Activated CD4-positive, alpha-beta T cell treated with anti-CD3 and anti-CD28 coated beads, Interleukin-2, amount 10 ng/mL, durations not matched to agents 24 days and 14 days (primary cell): ENCODE data around the gene TNKS1BP1. TPM values are rescaled to one million over a fixed set of nuclear protein-coding genes. Genes with fewer than 3 reads are reported as not detected.
A peak's percentile ranks its signal among the peaks of the same experiment; 100 is the strongest.

Experiments used
- DNase-seq: peaks from one replicate; pipeline ENCODE4 v3.0.0; 2022
- H3K27ac Mint-ChIP-seq: one replicate; pipeline ENCODE4 v1.8.0; 2022; ENCODE audit warnings: mild to moderate bottlenecking, mixed read lengths
- H3K27me3 Mint-ChIP-seq: one replicate; pipeline ENCODE4 v1.8.0; 2022; ENCODE audit warnings: mixed read lengths
- H3K36me3 Mint-ChIP-seq: one replicate; pipeline ENCODE4 v1.8.0; 2022; ENCODE audit warnings: low read depth, mild to moderate bottlenecking, mixed read lengths
- H3K4me1 Mint-ChIP-seq: one replicate; pipeline ENCODE4 v1.8.0; 2021; ENCODE audit warnings: mixed read lengths
- H3K4me3 Mint-ChIP-seq: one replicate; pipeline ENCODE4 v1.8.0; 2022; ENCODE audit warnings: mild to moderate bottlenecking, moderate library complexity, mixed read lengths
- H3K9me3 Mint-ChIP-seq: one replicate; pipeline ENCODE4 v1.8.0; 2021; ENCODE audit warnings: mixed read lengths
- intact Hi-C: fragments of 100-400 bp; cut with micrococcal nuclease; formaldehyde crosslinking; loops from one replicate; pipeline ENCODE4 v1.15.1; 2023
- total RNA-seq: library from RNA; stranded (reverse); gene quantifications from 2 replicates; pipeline ENCODE4 v1.2.3, GENCODE V29; 2022

Gene TNKS1BP1
- total RNA-seq, 1 donor from 2014 or later: 24.2 TPM

DNA sequence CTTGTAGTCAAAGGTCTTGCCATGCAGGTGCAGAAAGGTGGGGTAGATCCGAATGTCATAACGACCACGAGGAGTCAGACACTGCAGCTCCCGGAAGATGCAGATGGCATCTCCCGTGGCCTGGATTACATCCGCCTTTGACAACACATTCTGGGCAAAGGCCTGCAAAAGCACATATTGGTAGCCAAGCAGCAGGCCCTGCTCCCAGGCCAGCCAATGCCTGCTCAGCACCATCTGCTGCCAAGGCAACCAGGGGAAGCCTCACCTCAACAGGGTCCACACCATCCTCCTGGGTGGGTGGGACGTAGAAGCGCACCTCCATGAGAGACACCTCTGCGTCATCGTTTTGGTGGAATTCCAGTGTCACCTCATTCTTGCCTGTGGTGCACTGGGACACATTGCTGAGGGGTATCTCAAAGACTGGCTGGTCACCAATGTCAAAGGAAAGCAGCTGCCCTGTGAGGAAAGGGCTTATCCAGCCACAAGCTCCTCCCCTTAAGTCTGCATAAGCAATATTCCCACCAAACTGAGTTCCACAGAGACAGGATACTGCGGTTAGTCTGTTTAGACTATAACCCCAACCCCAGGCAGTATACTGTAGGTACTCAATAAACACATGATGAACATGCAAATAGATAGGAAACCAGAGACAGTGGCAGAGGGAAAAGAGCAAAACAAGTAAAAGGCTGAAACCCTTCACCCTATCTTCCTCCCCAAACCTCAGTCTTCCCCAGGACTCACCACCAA, 8.1 kb upstream of the TNKS1BP1 start:
- DNase-seq: no peak
- Mint-ChIP-seq H3K27ac (no peak overlapping the region), H3K36me3 (peaks cover 65% of the 10 kb centered on the region), H3K9me3 (no peaks in the 10 kb centered on the region), H3K27me3 (no peaks in the 10 kb centered on the region), H3K4me1 (peaks cover 42% of the 10 kb centered on the region), H3K4me3 (no peak overlapping the region)
- intact Hi-C loops: loop anchor here (10.0 kb wide), 1 partner anchor 412 kb away; the partner anchor contains the start of gene SELENOH

- Mint-ChIP-seq H3K27me3 (no peaks in the 10 kb centered on the region), H3K9me3 (no peaks in the 10 kb centered on the region), H3K4me1 (peaks cover 51% of the 10 kb centered on the region), H3K4me3 (no peak overlapping the region), H3K27ac (no peak overlapping the region), H3K36me3 (peaks cover 76% of the 10 kb centered on the region)
- DNase-seq: no peak
- intact Hi-C loops: loop anchor here (10.0 kb wide), 1 partner anchor 413 kb away; the partner anchor contains the start of gene SELENOH
Measured at GRCh38 chr11:57331720-57332119, 7.0 kb upstream of the TNKS1BP1 start.

DNA sequence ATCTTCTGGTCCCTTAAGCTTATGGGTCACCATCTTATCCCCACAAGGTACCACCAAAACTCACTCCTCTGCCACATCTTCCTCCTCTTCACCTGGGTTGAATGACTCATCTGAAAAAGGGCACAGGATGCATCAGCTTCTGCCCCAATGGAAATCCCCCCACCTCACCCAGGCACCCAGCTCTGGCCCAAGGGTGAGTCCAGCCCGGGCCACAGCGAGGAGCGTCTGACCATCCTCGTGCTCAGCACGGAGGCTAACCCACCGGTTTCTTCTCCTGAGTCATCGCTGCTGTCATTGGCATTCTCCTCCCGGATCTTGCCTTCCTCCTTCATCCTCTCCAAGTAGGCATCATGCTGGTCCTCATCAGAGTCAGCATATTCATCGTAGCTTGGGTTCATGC, 5.3 kb upstream of the TNKS1BP1 start:
- Mint-ChIP-seq H3K27ac (peak overlapping the region; percentile 61), H3K4me3 (peak overlapping the region; percentile 32), H3K4me1 (peaks cover 57% of the 10 kb centered on the region), H3K27me3 (no peaks in the 10 kb centered on the region), H3K36me3 (peaks cover 92% of the 10 kb centered on the region), H3K9me3 (no peaks in the 10 kb centered on the region)
- intact Hi-C loops: loop anchor here (10.0 kb wide), 1 partner anchor 415 kb away; the partner anchor contains the start of gene SELENOH
- no peak for DNase-seq

GRCh38 chr11:57327721-57328120, 3.0 kb upstream of the TNKS1BP1 start:
- no peak overlapping the region for H3K27ac Mint-ChIP-seq
- no peaks in the 10 kb centered on the region for H3K27me3 Mint-ChIP-seq
- peaks cover 72% of the 10 kb centered on the region for H3K36me3 Mint-ChIP-seq
- no peak overlapping the region for H3K4me3 Mint-ChIP-seq
- intact Hi-C loops: no loop called here
- no peaks in the 10 kb centered on the region for H3K9me3 Mint-ChIP-seq
- DNase-seq: no peak
- peaks cover 44% of the 10 kb centered on the region for H3K4me1 Mint-ChIP-seq

GRCh38 chr11:57325735-57326048, 940 bp upstream of the TNKS1BP1 start:
- no peak for DNase-seq
- Mint-ChIP-seq H3K9me3 (no peaks in the 10 kb centered on the region), H3K4me3 (peak overlapping the region; percentile 83), H3K27me3 (no peaks in the 10 kb centered on the region), H3K27ac (peak overlapping the region; percentile 93), H3K4me1 (peaks cover 48% of the 10 kb centered on the region), H3K36me3 (peaks cover 56% of the 10 kb centered on the region)
- intact Hi-C loops: loop anchor here (1.0 kb wide), 3 partner anchors 10 to 99 kb away; partner anchors contain the start of gene SSRP1

GRCh38 chr11:57324154-57324885, 432 bp downstream of the TNKS1BP1 start:
- peaks cover 45% of the 10 kb centered on the region for H3K36me3 Mint-ChIP-seq
- peak overlapping the region; percentile 80 for H3K27ac Mint-ChIP-seq
- no peaks in the 10 kb centered on the region for H3K9me3 Mint-ChIP-seq
- peak overlapping the region; percentile 83 for H3K4me3 Mint-ChIP-seq
- peaks cover 40% of the 10 kb centered on the region for H3K4me1 Mint-ChIP-seq
- DNase-seq: peak; percentile 67
- no peaks in the 10 kb centered on the region for H3K27me3 Mint-ChIP-seq
- intact Hi-C loops: no loop called here

DNA sequence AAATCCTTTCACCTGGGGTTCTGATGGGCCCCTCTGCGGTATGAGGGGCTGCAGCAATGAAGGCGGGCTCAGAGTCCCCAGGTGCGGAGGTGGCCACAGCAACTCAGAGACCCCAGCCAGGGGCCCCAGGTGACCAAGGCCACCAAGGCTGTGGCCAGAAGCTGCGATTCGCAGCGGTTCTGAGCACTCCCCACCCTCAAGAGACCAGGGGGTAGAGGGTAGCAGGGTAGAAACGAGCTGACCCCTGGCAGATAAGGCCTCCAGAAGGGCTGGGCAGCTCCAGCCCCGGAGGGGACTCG, 948 bp downstream of the TNKS1BP1 start:
- intact Hi-C loops: no loop called here
- Mint-ChIP-seq H3K9me3 (no peaks in the 10 kb centered on the region), H3K27ac (peak overlapping the region; percentile 80)

DNA sequence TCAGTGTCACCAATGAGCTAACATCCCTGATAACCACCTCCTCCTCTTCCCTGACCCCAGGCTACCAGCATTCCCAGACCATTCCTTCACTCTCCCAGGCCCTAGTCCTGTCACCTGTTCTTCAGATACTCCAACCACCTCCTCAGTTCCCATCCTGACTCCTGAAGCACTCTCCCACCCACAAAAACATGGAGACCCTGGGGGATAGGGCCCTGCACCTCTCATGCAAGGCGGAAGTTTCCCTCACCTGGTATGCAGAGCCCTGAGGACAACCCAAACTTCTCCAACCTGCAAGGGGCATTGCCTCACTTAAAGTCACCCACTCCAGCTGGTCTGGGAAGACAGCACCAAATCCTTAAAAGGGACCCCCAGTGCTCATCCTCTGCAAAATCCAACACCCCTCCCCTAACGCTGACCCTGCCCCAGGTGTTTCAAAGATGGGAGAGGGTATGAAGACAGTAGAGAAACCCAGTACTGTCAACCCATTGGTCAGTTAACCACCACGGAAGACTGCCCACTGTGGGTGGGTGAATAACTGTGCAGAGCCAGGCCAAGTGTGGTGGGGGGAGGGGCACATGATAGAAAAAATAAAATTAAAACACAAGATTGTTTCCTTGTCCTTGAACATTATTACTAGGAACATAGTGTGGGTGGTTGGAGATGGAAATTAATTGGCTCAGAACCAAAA, 1.4 kb downstream of the TNKS1BP1 start:
- no peaks in the 10 kb centered on the region for H3K27me3 Mint-ChIP-seq
- no peaks in the 10 kb centered on the region for H3K9me3 Mint-ChIP-seq
- intact Hi-C loops: no loop called here
- peaks cover 38% of the 10 kb centered on the region for H3K36me3 Mint-ChIP-seq
- peak overlapping the region; percentile 83 for H3K4me3 Mint-ChIP-seq
- peak overlapping the region; percentile 80 for H3K27ac Mint-ChIP-seq
- peaks cover 40% of the 10 kb centered on the region for H3K4me1 Mint-ChIP-seq
- DNase-seq: no peak

More for the DNA sequence above, 948 bp downstream of the TNKS1BP1 start:
- DNase-seq: no peak
- H3K4me3 Mint-ChIP-seq: peak overlapping the region; percentile 83
- peaks cover 43% of the 10 kb centered on the region for H3K36me3 Mint-ChIP-seq
- H3K27me3 Mint-ChIP-seq: no peaks in the 10 kb centered on the region
- peaks cover 40% of the 10 kb centered on the region for H3K4me1 Mint-ChIP-seq

GRCh38 chr11:57322256-57323166, 2.2 kb downstream of the TNKS1BP1 start:
- peak overlapping the region; percentile 83 for H3K4me3 Mint-ChIP-seq
- no peaks in the 10 kb centered on the region for H3K27me3 Mint-ChIP-seq
- H3K9me3 Mint-ChIP-seq: no peaks in the 10 kb centered on the region
- intact Hi-C loops: no loop called here
- H3K27ac Mint-ChIP-seq: no peak overlapping the region
- peaks cover 37% of the 10 kb centered on the region for H3K36me3 Mint-ChIP-seq
- no peak for DNase-seq
- peaks cover 38% of the 10 kb centered on the region for H3K4me1 Mint-ChIP-seq

GRCh38 chr11:57321388-57322255, 3.1 kb downstream of the TNKS1BP1 start:
- no peak overlapping the region for H3K27ac Mint-ChIP-seq
- no peak for DNase-seq
- H3K36me3 Mint-ChIP-seq: peaks cover 29% of the 10 kb centered on the region
- H3K4me3 Mint-ChIP-seq: no peak overlapping the region
- peaks cover 30% of the 10 kb centered on the region for H3K4me1 Mint-ChIP-seq
- intact Hi-C loops: no loop called here
- no peaks in the 10 kb centered on the region for H3K27me3 Mint-ChIP-seq
- H3K9me3 Mint-ChIP-seq: no peaks in the 10 kb centered on the region

DNA sequence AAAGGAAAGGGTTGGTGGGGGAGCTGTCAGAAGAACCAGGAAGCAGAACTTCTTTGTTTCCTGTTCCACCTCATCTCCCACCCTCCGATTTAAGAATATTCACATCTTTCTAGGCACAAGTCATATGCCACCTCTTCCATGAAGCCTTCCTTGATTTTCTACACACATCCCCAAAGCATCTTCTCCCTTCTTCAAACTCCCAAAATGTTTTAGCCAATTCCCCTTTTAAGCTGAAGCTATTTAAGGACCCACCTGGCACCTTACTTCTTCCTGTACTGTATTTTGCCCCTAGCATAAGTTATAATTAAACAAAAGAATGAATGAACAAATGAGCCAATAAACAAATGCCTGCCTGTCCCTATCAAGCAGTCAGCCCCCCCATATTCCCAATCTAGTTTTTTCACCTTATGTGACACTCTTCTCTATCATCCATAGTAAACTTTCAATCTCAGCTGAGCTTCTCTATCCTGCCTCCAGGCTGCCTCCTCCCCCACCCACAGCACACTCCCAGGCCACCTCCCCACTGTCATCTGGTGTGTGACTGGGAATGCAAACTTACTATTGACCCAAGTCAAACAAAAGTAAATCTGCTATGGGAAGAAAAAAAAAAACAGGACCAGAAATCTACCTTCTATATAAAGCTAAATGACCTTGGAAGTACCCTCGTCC, 3.9 kb downstream of the TNKS1BP1 start:
- Mint-ChIP-seq H3K27me3 (no peaks in the 10 kb centered on the region), H3K9me3 (no peaks in the 10 kb centered on the region), H3K4me3 (no peak overlapping the region), H3K36me3 (peaks cover 21% of the 10 kb centered on the region), H3K27ac (no peak overlapping the region), H3K4me1 (peaks cover 23% of the 10 kb centered on the region)
- no peak for DNase-seq
- intact Hi-C loops: no loop called here

- no peaks in the 10 kb centered on the region for H3K27me3 Mint-ChIP-seq
- H3K36me3 Mint-ChIP-seq: peaks cover 15% of the 10 kb centered on the region
- peaks cover 16% of the 10 kb centered on the region for H3K4me1 Mint-ChIP-seq
- no peak overlapping the region for H3K27ac Mint-ChIP-seq
- intact Hi-C loops: no loop called here
- no peak overlapping the region for H3K4me3 Mint-ChIP-seq
- no peaks in the 10 kb centered on the region for H3K9me3 Mint-ChIP-seq
- no peak for DNase-seq
Measured at GRCh38 chr11:57320067-57320718, 4.6 kb downstream of the TNKS1BP1 start.
